Endothelial cell of umbilical vein (primary cell): ENCODE data around the gene AKAP1. TPM values are rescaled to one million over a fixed set of nuclear protein-coding genes. Genes with fewer than 3 reads are reported as not detected.

Source experiments
- BruUV-seq: library from RNA; stranded (reverse); fragments of 400-500 nt; replicated peaks from 2 replicates; lab custom pipeline; 2021; lab: Mats Ljungman, UMichigan
- CTCF ChIA-PET: fragments of 300-600, 350-600 bp; sonication (Branson Sonifier 250); formaldehyde crosslinking; loops from one replicate; lab custom pipeline; 2021; ENCODE audit warnings: antibody characterized with exemption, inconsistent platforms; lab: Charles Lee
- POLR2A ChIA-PET: fragments of 300-600, 350-600 bp; sonication (Branson Sonifier 250); formaldehyde crosslinking; loops from one replicate; lab custom pipeline; 2021; ENCODE audit warnings: antibody characterized with exemption, inconsistent platforms; lab: Charles Lee
- DNase-seq: peaks from one replicate; pipeline ENCODE4 v3.0.0-alpha.2; 2011; ENCODE audit warnings: low read depth, low spot score
- FAIRE-seq: peaks from 2 replicates; lab custom pipeline; 2011; peaks lifted over from hg19 to GRCh38; lab: Jason Lieb, UNC
- H2AFZ ChIP-seq: 2 replicates; pipeline ENCODE4 v1.6.0; 2012; ENCODE audit warnings: low read depth, low read length, control low read depth, inconsistent platforms
- H3K27ac ChIP-seq: 2 replicates; pipeline ENCODE4 v1.5.1; 2011; ENCODE audit warnings: low read depth, mild to moderate bottlenecking, control low read depth, low read length, moderate library complexity; ENCODE audit not compliant: insufficient read depth
- H3K27me3 ChIP-seq, 2 experiments: 2 replicates each; pipeline versions ENCODE4 v1.6.0 to v1.6.1; 2011; ENCODE audit warnings: low read length in 2 of 2, mixed read lengths in 1 of 2; ENCODE audit not compliant: control insufficient read depth in 2 of 2, insufficient read depth in 2 of 2
- H3K36me3 ChIP-seq, 2 experiments: 2 replicates in 1 of 2; 3 replicates in 1 of 2; pipeline ENCODE4 v1.5.1; 2011; ENCODE audit warnings: low read length in 2 of 2, mild to moderate bottlenecking in 1 of 2, moderate library complexity in 1 of 2; ENCODE audit not compliant: control insufficient read depth in 2 of 2, insufficient read depth in 2 of 2; ENCODE audit errors: extremely low read depth in 1 of 2
- H3K4me1 ChIP-seq: 3 replicates; pipeline ENCODE4 v1.5.1; 2011; ENCODE audit warnings: mild to moderate bottlenecking, low read length; ENCODE audit not compliant: control insufficient read depth, insufficient read depth; ENCODE audit errors: extremely low read depth
- H3K4me2 ChIP-seq: 2 replicates; pipeline ENCODE4 v1.6.1; 2011; ENCODE audit warnings: low read length, control low read depth, mixed read lengths; ENCODE audit not compliant: insufficient read depth
- H3K4me3 ChIP-seq, 3 experiments: fragments of 200-600 bp in 1 of 3; sonication (generic), shearing (Covaris generic) in 1 of 3; replicated peaks in 1 of 3; 2 replicates each; pipeline ENCODE4 v1.5.1; 2011 to 2016; ENCODE audit warnings: control low read depth in 3 of 3, low read length in 3 of 3, mild to moderate bottlenecking in 2 of 3, inconsistent platforms in 1 of 3, low read depth in 1 of 3, moderate library complexity in 1 of 3; ENCODE audit not compliant: insufficient read depth in 1 of 3
- H3K79me2 ChIP-seq: 2 replicates; pipeline ENCODE4 v1.6.0; 2012; ENCODE audit warnings: low read length, inconsistent platforms; ENCODE audit not compliant: control insufficient read depth, insufficient read depth
- H3K9ac ChIP-seq: replicated peaks from 2 replicates; pipeline ENCODE3; 2011; ENCODE audit warnings: low read length, control low read depth; ENCODE audit not compliant: insufficient read depth; ENCODE audit errors: extremely low read depth
- H3K9me1 ChIP-seq: replicated peaks from 3 replicates; pipeline ENCODE4 v1.6.0; 2011; ENCODE audit warnings: mild to moderate bottlenecking, low read length; ENCODE audit not compliant: control insufficient read depth, insufficient read depth; ENCODE audit errors: extremely low read depth
- H3K9me3 ChIP-seq: replicated peaks from 2 replicates; pipeline ENCODE4 v1.5.1; 2012; ENCODE audit warnings: low read length, inconsistent platforms; ENCODE audit not compliant: control insufficient read depth, insufficient read depth
- H4K20me1 ChIP-seq: replicated peaks from 2 replicates; pipeline ENCODE3; 2011; ENCODE audit warnings: mild to moderate bottlenecking, low read length; ENCODE audit not compliant: control insufficient read depth, insufficient read depth; ENCODE audit errors: extremely low read depth
- EZH2 ChIP-seq: IDR thresholded peaks from 2 replicates; pipeline ENCODE4 v1.6.1; 2012; ENCODE audit warnings: borderline replicate concordance, low read depth, mild to moderate bottlenecking, moderate library complexity, low read length, inconsistent platforms; ENCODE audit not compliant: severe bottlenecking
- FOS ChIP-seq: IDR thresholded peaks from 2 replicates; pipeline ENCODE4 v1.6.1; 2011; ENCODE audit warnings: mild to moderate bottlenecking, low read length, moderate library complexity, borderline replicate concordance; ENCODE audit not compliant: insufficient read depth
- GATA2 ChIP-seq: IDR thresholded peaks from 2 replicates; pipeline ENCODE4 v1.7.0; 2011; ENCODE audit warnings: low read depth, mild to moderate bottlenecking, moderate library complexity, mixed read lengths, low read length; ENCODE audit not compliant: insufficient read length, insufficient read depth
- JUN ChIP-seq: IDR thresholded peaks from 2 replicates; pipeline ENCODE4 v1.6.1; 2011; ENCODE audit warnings: borderline replicate concordance, low read depth; ENCODE audit not compliant: insufficient read length, insufficient read depth
- MAX ChIP-seq: IDR thresholded peaks from 2 replicates; pipeline ENCODE4 v1.6.1; 2011; ENCODE audit not compliant: insufficient read depth, insufficient read length
- MYC ChIP-seq: IDR thresholded peaks from one replicate; pipeline ENCODE4 v1.6.1; 2011; ENCODE audit warnings: mild to moderate bottlenecking, low read depth, low read length
- POLR2A ChIP-seq: IDR thresholded peaks from 2 replicates; pipeline ENCODE4 v1.6.1; 2012; ENCODE audit warnings: low read depth, mild to moderate bottlenecking, control low read depth, low read length
- POLR2AphosphoS5 ChIP-seq: IDR thresholded peaks from 2 replicates; pipeline ENCODE4 v1.6.1; 2012; ENCODE audit warnings: low read depth, mild to moderate bottlenecking, control low read depth, low read length, moderate library complexity; ENCODE audit not compliant: insufficient read depth
- dilution Hi-C: fragments of 300-500 bp; cut with MboI; formaldehyde crosslinking; loops from one replicate; pipeline ENCODE4 v1.15.0; 2019; ENCODE audit warnings: low sequenced_read_pairs; ENCODE audit not compliant: extremely low pct_ligation_motif_present
- intact Hi-C: fragments of 100-400 bp; cut with micrococcal nuclease; formaldehyde crosslinking; loops from one replicate; pipeline ENCODE4 v1.10.0; 2022
- polyA plus RNA-seq, 4 experiments: library from polyadenylated mRNA; depleted of rRNA in 3 of 4; stranded (reverse) in 3 of 4; unstranded in 1 of 4; fragments of >200 nt; gene quantifications; 2 replicates each; pipeline versions ENCODE4 v1.2.1 to v1.2.3, GENCODE V29; 2011 to 2012; ENCODE audit warnings: missing spikeins in 1 of 4
- total RNA-seq: library from RNA; stranded (reverse); gene quantifications from 2 replicates; pipeline ENCODE4 v1.2.3, GENCODE V29; 2021
- TF ChIP-seq, protein P1 (sequence below), 2 donors: IDR thresholded peaks; 1 replicate in 1 of 2; 2 replicates in 1 of 2; pipeline ENCODE4 v1.5.1; 2011; ENCODE audit warnings: low read length in 2 of 2, mild to moderate bottlenecking in 2 of 2, moderate library complexity in 2 of 2, control low read depth in 1 of 2, inconsistent platforms in 1 of 2, low read depth in 1 of 2; ENCODE audit not compliant: insufficient read depth in 1 of 2; ENCODE audit errors: extremely low read depth in 1 of 2

Gene AKAP1
- total and polyA plus RNA-seq, 2 donors (not counting 3 experiments of a cell fraction or from before 2014, with no cell fraction given): 20.9 to 27.7 TPM

DNA sequence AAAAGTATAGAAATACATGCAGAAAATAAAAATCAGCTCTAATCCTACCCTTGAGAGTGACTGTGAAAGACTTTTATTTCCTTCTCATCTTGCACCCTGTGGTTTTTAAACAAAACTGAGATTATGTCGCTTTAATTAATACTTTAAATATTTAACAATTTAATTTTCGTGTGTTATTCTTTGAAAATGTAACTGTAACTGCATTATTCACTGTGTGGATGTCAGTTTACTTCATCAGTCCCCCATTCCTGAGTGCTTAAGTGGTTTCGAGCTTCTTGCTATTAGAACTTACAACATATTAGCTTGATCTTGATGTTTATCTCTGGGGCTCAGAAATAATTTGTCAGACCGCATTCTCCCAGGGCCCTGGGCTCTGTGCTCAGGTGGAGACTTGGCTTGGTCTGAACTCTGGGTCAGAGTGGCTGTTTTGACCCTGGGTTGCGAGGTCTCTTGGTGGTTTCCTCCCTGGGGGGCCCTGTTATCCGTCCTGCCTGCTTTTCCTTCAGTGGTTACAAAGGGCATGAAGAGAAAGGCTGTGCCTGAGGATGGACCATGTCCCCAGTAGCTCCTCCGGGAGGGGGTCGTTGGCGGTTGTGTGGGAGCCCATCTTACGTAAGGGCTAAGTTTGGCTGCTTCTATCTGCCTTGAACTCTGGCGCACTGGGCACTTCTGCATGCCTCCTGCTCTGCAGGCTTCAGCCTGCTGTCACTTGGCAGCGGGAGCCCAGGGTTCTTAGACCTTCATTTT lies 25.7 kb downstream of the AKAP1 start:
- ChIA-PET POLR2A (no interaction called here), CTCF (interaction anchor here (1.0 to 1.1 kb wide), 2 partner anchors 10 to 637 kb away, joined by 3 to 4 read pairs; no protein-coding TSS in a partner anchor)
- H3K4me3 ChIP-seq: no peak overlapping the region
- intact Hi-C loops: no loop called here
- no peak overlapping the region for H3K27ac ChIP-seq
- TF ChIP-seq, protein P1, sequence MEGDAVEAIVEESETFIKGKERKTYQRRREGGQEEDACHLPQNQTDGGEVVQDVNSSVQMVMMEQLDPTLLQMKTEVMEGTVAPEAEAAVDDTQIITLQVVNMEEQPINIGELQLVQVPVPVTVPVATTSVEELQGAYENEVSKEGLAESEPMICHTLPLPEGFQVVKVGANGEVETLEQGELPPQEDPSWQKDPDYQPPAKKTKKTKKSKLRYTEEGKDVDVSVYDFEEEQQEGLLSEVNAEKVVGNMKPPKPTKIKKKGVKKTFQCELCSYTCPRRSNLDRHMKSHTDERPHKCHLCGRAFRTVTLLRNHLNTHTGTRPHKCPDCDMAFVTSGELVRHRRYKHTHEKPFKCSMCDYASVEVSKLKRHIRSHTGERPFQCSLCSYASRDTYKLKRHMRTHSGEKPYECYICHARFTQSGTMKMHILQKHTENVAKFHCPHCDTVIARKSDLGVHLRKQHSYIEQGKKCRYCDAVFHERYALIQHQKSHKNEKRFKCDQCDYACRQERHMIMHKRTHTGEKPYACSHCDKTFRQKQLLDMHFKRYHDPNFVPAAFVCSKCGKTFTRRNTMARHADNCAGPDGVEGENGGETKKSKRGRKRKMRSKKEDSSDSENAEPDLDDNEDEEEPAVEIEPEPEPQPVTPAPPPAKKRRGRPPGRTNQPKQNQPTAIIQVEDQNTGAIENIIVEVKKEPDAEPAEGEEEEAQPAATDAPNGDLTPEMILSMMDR (IDR thresholded peaks at IDR 0.05; ENCODE audit: extremely low read depth in 1 of 2, insufficient read depth in 1 of 2, low read depth in 1 of 2, low read length in 2 of 2): no peak
- no peak for TF ChIP-seq MYC
- no peak overlapping the region for H3K4me2 ChIP-seq
- H2AFZ ChIP-seq: no peak overlapping the region
- BruUV-seq: no TSS peak
- DNase-seq (no peak), FAIRE-seq (no peak)
- H3K79me2 ChIP-seq: no peaks in the 10 kb centered on the region
- no peaks in the 10 kb centered on the region for H3K4me1 ChIP-seq
- no peaks in the 10 kb centered on the region for H3K27me3 ChIP-seq
- peaks cover 0 to 2% of the 10 kb centered on the region in 2 experiments for H3K36me3 ChIP-seq
- dilution Hi-C loops: no loop called here
- H3K9ac ChIP-seq: no peak overlapping the region
- H4K20me1 ChIP-seq: no peaks in the 10 kb centered on the region
- H3K9me1 ChIP-seq: no peaks in the 10 kb centered on the region
- no peaks in the 10 kb centered on the region for H3K9me3 ChIP-seq

GRCh38 chr17:57111386-57111785 lies 26.3 kb downstream of the AKAP1 start:
- dilution Hi-C loops (no loop called here), intact Hi-C loops (no loop called here)
- H3K4me1 ChIP-seq: no peaks in the 10 kb centered on the region
- no peak overlapping the region for H2AFZ ChIP-seq
- ChIA-PET CTCF (no interaction called here), POLR2A (no interaction called here)
- no peak overlapping the region for H3K4me2 ChIP-seq
- BruUV-seq: no TSS peak
- TF ChIP-seq, protein P1 (IDR thresholded peaks at IDR 0.05; ENCODE audit: extremely low read depth in 1 of 2, insufficient read depth in 1 of 2, low read depth in 1 of 2, low read length in 2 of 2): no peak
- TF ChIP-seq POLR2A: no peak
- TF ChIP-seq EZH2: no peak
- TF ChIP-seq GATA2: no peak
- TF ChIP-seq JUN: no peak
- TF ChIP-seq FOS: no peak
- TF ChIP-seq MYC: no peak
- TF ChIP-seq MAX: no peak
- no peak for TF ChIP-seq POLR2AphosphoS5
- peaks cover 0 to 2% of the 10 kb centered on the region in 2 experiments for H3K36me3 ChIP-seq
- H3K27me3 ChIP-seq: no peaks in the 10 kb centered on the region
- no peak overlapping the region for H3K27ac ChIP-seq
- H3K9ac ChIP-seq: no peak overlapping the region
- FAIRE-seq (no peak), DNase-seq (no peak)
- no peaks in the 10 kb centered on the region for H3K9me3 ChIP-seq
- H3K79me2 ChIP-seq: no peaks in the 10 kb centered on the region
- no peaks in the 10 kb centered on the region for H3K9me1 ChIP-seq
- no peaks in the 10 kb centered on the region for H4K20me1 ChIP-seq
- no peak overlapping the region for H3K4me3 ChIP-seq
